Measurements from ENCODE around the gene PDE9A.

DNA sequence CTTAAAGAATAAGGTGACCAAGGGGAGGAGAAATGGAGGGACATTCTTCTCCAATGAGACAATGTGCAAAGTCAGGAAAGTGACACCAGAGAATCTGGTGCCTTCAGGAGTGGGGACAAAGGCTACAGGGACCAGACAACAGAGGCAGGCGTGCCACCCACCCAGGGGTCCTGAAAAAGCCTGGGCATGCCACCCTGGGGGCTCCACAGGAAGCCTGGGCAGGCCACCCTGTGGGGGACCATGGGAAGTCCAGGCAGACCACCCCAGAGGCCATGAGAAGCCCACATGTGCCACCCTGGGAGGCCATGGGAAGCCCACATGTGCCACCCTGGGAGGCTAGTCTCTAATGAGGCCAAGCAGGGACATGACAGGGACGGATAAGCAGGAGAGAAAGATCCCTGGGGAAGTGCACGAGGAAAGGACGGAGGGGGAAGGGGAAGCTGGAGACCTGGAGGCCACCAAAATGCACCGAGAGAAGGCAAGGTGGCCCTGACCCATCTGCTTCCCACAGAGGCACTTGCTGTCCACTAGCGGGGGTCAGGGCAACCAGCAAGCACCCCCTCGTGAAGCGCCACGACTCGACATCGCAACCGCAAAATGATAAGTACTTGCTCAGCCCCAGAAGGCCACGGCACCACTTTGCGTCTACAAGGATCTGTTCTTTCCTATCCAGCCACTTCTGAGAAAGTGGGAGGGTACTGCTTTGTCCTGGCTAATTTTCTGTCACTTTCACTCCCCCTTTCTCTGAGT, 7.2 kb upstream of the PDE9A start:
- TF ChIP-seq, protein P1, sequence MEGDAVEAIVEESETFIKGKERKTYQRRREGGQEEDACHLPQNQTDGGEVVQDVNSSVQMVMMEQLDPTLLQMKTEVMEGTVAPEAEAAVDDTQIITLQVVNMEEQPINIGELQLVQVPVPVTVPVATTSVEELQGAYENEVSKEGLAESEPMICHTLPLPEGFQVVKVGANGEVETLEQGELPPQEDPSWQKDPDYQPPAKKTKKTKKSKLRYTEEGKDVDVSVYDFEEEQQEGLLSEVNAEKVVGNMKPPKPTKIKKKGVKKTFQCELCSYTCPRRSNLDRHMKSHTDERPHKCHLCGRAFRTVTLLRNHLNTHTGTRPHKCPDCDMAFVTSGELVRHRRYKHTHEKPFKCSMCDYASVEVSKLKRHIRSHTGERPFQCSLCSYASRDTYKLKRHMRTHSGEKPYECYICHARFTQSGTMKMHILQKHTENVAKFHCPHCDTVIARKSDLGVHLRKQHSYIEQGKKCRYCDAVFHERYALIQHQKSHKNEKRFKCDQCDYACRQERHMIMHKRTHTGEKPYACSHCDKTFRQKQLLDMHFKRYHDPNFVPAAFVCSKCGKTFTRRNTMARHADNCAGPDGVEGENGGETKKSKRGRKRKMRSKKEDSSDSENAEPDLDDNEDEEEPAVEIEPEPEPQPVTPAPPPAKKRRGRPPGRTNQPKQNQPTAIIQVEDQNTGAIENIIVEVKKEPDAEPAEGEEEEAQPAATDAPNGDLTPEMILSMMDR (IDR thresholded peaks at IDR 0.05; ENCODE audit: poor library complexity), result no peak
- no peak for TF ChIP-seq EZH2 (IDR thresholded peaks at IDR 0.05; ENCODE audit: borderline replicate concordance)
- TF ChIP-seq EZH2phosphoT487 (IDR thresholded peaks at IDR 0.05; ENCODE audit: low read depth, severe bottlenecking, unreplicated experiment), result no peak
